ENCODE measurements around the gene UNC119B.

The UNC119B gene

GRCh38 chr12:120686151-120686689, 24.0 kb upstream of the UNC119B start (continued):
- TF ChIP-seq CTCF (tag by site-specific recombination; IDR thresholded peaks at IDR 0.05) (no peak), ZNF404 (tag by site-specific recombination; IDR thresholded peaks at IDR 0.05) (no peak), ZNF280C (tag by site-specific recombination; IDR thresholded peaks at IDR 0.05) (no peak), SP3 (tag by site-specific recombination; IDR thresholded peaks at IDR 0.05) (0 out of 2 replicates have a peak, but pooled peaks have one; percentile 96), ZNF707 (tag by site-specific recombination; IDR thresholded peaks at IDR 0.05) (no peak), ZNF239 (tag by site-specific recombination; IDR thresholded peaks at IDR 0.05) (no peak), PRDM2 (tag by site-specific recombination; IDR thresholded peaks at IDR 0.05; ENCODE audit: borderline replicate concordance) (no peak), ZNF621 (tag by site-specific recombination; IDR thresholded peaks at IDR 0.05) (no peak), PRDM1 (tag by site-specific recombination; IDR thresholded peaks at IDR 0.05) (no peak), ZNF530 (tag by site-specific recombination; IDR thresholded peaks at IDR 0.05; ENCODE audit: low read depth) (no peak), GLI2 (tag by site-specific recombination; IDR thresholded peaks at IDR 0.05; ENCODE audit: borderline replicate concordance, low read depth) (no peak), ZNF670 (tag by site-specific recombination; IDR thresholded peaks at IDR 0.05; ENCODE audit: low read depth) (no peak), ZBTB20 (tag by site-specific recombination; IDR thresholded peaks at IDR 0.05) (no peak)
- TF ChIP-seq, protein P1, sequence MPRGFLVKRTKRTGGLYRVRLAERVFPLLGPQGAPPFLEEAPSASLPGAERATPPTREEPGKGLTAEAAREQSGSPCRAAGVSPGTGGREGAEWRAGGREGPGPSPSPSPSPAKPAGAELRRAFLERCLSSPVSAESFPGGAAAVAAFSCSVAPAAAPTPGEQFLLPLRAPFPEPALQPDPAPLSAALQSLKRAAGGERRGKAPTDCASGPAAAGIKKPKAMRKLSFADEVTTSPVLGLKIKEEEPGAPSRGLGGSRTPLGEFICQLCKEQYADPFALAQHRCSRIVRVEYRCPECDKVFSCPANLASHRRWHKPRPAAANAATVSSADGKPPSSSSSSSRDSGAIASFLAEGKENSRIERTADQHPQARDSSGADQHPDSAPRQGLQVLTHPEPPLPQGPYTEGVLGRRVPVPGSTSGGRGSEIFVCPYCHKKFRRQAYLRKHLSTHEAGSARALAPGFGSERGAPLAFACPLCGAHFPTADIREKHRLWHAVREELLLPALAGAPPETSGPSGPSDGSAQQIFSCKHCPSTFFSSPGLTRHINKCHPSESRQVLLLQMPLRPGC (tag by site-specific recombination; IDR thresholded peaks at IDR 0.05) = no peak; the same call in 1 of the 2 replicates
- TF ChIP-seq, protein P2, sequence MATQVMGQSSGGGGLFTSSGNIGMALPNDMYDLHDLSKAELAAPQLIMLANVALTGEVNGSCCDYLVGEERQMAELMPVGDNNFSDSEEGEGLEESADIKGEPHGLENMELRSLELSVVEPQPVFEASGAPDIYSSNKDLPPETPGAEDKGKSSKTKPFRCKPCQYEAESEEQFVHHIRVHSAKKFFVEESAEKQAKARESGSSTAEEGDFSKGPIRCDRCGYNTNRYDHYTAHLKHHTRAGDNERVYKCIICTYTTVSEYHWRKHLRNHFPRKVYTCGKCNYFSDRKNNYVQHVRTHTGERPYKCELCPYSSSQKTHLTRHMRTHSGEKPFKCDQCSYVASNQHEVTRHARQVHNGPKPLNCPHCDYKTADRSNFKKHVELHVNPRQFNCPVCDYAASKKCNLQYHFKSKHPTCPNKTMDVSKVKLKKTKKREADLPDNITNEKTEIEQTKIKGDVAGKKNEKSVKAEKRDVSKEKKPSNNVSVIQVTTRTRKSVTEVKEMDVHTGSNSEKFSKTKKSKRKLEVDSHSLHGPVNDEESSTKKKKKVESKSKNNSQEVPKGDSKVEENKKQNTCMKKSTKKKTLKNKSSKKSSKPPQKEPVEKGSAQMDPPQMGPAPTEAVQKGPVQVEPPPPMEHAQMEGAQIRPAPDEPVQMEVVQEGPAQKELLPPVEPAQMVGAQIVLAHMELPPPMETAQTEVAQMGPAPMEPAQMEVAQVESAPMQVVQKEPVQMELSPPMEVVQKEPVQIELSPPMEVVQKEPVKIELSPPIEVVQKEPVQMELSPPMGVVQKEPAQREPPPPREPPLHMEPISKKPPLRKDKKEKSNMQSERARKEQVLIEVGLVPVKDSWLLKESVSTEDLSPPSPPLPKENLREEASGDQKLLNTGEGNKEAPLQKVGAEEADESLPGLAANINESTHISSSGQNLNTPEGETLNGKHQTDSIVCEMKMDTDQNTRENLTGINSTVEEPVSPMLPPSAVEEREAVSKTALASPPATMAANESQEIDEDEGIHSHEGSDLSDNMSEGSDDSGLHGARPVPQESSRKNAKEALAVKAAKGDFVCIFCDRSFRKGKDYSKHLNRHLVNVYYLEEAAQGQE (tag by site-specific recombination; IDR thresholded peaks at IDR 0.05) = no peak; the same call in 1 of the 2 replicates
- TF ChIP-seq, protein P3, sequence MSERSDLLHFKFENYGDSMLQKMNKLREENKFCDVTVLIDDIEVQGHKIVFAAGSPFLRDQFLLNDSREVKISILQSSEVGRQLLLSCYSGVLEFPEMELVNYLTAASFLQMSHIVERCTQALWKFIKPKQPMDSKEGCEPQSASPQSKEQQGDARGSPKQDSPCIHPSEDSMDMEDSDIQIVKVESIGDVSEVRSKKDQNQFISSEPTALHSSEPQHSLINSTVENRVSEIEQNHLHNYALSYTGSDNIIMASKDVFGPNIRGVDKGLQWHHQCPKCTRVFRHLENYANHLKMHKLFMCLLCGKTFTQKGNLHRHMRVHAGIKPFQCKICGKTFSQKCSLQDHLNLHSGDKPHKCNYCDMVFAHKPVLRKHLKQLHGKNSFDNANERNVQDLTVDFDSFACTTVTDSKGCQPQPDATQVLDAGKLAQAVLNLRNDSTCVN (tag by site-specific recombination; optimal IDR thresholded peaks at IDR 0.05) = peak; percentile 37
- TF ChIP-seq, protein P4, sequence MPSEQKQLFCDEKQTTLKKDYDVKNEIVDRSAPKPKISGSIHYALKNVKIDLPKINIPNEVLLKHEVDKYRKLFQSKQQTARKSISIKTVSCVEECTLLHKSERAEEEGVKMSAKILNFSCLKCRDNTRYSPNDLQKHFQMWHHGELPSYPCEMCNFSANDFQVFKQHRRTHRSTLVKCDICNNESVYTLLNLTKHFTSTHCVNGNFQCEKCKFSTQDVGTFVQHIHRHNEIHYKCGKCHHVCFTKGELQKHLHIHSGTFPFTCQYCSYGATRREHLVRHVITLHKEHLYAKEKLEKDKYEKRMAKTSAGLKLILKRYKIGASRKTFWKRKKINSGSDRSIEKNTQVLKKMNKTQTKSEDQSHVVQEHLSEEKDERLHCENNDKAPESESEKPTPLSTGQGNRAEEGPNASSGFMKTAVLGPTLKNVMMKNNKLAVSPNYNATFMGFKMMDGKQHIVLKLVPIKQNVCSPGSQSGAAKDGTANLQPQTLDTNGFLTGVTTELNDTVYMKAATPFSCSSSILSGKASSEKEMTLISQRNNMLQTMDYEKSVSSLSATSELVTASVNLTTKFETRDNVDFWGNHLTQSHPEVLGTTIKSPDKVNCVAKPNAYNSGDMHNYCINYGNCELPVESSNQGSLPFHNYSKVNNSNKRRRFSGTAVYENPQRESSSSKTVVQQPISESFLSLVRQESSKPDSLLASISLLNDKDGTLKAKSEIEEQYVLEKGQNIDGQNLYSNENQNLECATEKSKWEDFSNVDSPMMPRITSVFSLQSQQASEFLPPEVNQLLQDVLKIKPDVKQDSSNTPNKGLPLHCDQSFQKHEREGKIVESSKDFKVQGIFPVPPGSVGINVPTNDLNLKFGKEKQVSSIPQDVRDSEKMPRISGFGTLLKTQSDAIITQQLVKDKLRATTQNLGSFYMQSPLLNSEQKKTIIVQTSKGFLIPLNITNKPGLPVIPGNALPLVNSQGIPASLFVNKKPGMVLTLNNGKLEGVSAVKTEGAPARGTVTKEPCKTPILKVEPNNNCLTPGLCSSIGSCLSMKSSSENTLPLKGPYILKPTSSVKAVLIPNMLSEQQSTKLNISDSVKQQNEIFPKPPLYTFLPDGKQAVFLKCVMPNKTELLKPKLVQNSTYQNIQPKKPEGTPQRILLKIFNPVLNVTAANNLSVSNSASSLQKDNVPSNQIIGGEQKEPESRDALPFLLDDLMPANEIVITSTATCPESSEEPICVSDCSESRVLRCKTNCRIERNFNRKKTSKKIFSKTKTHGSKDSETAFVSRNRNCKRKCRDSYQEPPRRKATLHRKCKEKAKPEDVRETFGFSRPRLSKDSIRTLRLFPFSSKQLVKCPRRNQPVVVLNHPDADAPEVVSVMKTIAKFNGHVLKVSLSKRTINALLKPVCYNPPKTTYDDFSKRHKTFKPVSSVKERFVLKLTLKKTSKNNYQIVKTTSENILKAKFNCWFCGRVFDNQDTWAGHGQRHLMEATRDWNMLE (tag by site-specific recombination; conservative IDR thresholded peaks at IDR 0.05; ENCODE audit: low read depth) = no peak

Data from HEK293 (cell line).